Measurements from ENCODE around the gene TVP23C.
A peak's percentile ranks its signal among the peaks of the same experiment; 100 is the strongest.
"Not testable (repeated sequence)": the region's sequence is repeated elsewhere in the genome, so short reads cannot be mapped to it uniquely, and the experiment has no call there.

TVP23C gene

GRCh38 chr17:15526292-15527218 lies 36.7 kb downstream of the TVP23C start:
- peak in 1 of 2 donors; percentile 47 for DNase-seq

- not testable (repeated sequence) for DNase-seq
These were observed 38.0 kb downstream of the TVP23C start for GRCh38 chr17:15524990-15525985.

- DNase-seq, result no peak
These were observed 47.1 kb downstream of the TVP23C start for GRCh38 chr17:15516150-15516549.

- no peak for DNase-seq
These were observed 48.8 kb downstream of the TVP23C start for GRCh38 chr17:15514469-15514868.

GRCh38 chr17:15513856-15514459 lies 49.3 kb downstream of the TVP23C start:
- DNase-seq, result no peak

GRCh38 chr17:15513058-15513791 lies 50.1 kb downstream of the TVP23C start:
- no peak for DNase-seq

- DNase-seq, result no peak
These were observed 51.1 kb downstream of the TVP23C start for GRCh38 chr17:15512071-15512709.

- no peak for DNase-seq
These were observed 52.1 kb downstream of the TVP23C start for GRCh38 chr17:15511142-15511541.

- DNase-seq, result no peak
These were observed 52.9 kb downstream of the TVP23C start for GRCh38 chr17:15510361-15510760.

GRCh38 chr17:15509095-15509494 lies 54.2 kb downstream of the TVP23C start:
- DNase-seq, result no peak

- DNase-seq, result no peak
These were observed 54.8 kb downstream of the TVP23C start for GRCh38 chr17:15508466-15508865.

- DNase-seq, result no peak
These were observed 55.4 kb downstream of the TVP23C start for GRCh38 chr17:15507896-15508295.

GRCh38 chr17:15507001-15507400 lies 56.3 kb downstream of the TVP23C start:
- no peak for DNase-seq

- DNase-seq, result not testable (repeated sequence)
These were observed 57.6 kb downstream of the TVP23C start for GRCh38 chr17:15505708-15506107.

GRCh38 chr17:15503731-15504130 lies 59.6 kb downstream of the TVP23C start:
- DNase-seq, result no peak

- DNase-seq, result peak; percentile 55 to 67
These were observed 60.7 kb downstream of the TVP23C start for GRCh38 chr17:15502369-15503112.

- no peak for DNase-seq
These were observed 61.5 kb downstream of the TVP23C start for GRCh38 chr17:15501793-15502192.

- no peak for DNase-seq
These were observed 62.0 kb downstream of the TVP23C start for GRCh38 chr17:15501282-15501681.

GRCh38 chr17:15498107-15498506 lies 65.2 kb downstream of the TVP23C start:
- no peak for DNase-seq

- no peak for DNase-seq
These were observed 66.3 kb downstream of the TVP23C start for GRCh38 chr17:15496735-15497670.
